A673 (cell line): ENCODE data around the gene KIAA0232. TPM values are rescaled to one million over a fixed set of nuclear protein-coding genes. Genes with fewer than 3 reads are reported as not detected.

ENCODE experiments used
- BruUV-seq: library from RNA; stranded (reverse); fragments of 400-500 nt; replicated peaks from 2 replicates; lab custom pipeline; 2021; lab: Mats Ljungman, UMichigan
- CTCF ChIA-PET: fragments of 300-600 bp; sonication (Branson Sonifier 250); formaldehyde crosslinking; loops from one replicate; lab custom pipeline; 2022; ENCODE audit warnings: antibody characterized with exemption; lab: Charles Lee
- POLR2A ChIA-PET: fragments of 300-600 bp; sonication (Branson Sonifier 250); formaldehyde crosslinking; loops from one replicate; lab custom pipeline; 2022; ENCODE audit warnings: antibody characterized with exemption; ENCODE audit not compliant: low non-redundant PET; lab: Charles Lee
- DNase-seq: peaks from one replicate; pipeline ENCODE4 v3.0.0-alpha.2; 2015; ENCODE audit warnings: low spot score
- H3K27ac ChIP-seq: fragments of 200-600 bp; sonication (generic); 2 replicates; pipeline ENCODE4 v1.5.1; 2016; ENCODE audit warnings: mixed run types, low read depth, mild to moderate bottlenecking, mixed read lengths, antibody characterized with exemption, low read length; ENCODE audit not compliant: poor library complexity, severe bottlenecking
- H3K27me3 ChIP-seq: fragments of 200-600 bp; sonication (generic); replicated peaks from 2 replicates; pipeline ENCODE4 v1.6.1; 2017; ENCODE audit warnings: mixed run types, low read depth, mild to moderate bottlenecking, mixed read lengths, antibody characterized with exemption, low read length; ENCODE audit not compliant: insufficient read depth, poor library complexity
- H3K36me3 ChIP-seq: fragments of 200-600 bp; sonication (generic); 2 replicates; pipeline ENCODE4 v1.6.1; 2016; ENCODE audit warnings: mixed run types, mild to moderate bottlenecking, mixed read lengths, antibody characterized with exemption, low read length; ENCODE audit not compliant: insufficient read depth, poor library complexity, severe bottlenecking
- H3K4me1 ChIP-seq: fragments of 200-600 bp; sonication (generic); 2 replicates; pipeline ENCODE4 v1.6.1; 2017; ENCODE audit warnings: mixed run types, mild to moderate bottlenecking, mixed read lengths, antibody characterized with exemption, low read length; ENCODE audit not compliant: insufficient read depth, poor library complexity, severe bottlenecking
- H3K4me3 ChIP-seq: fragments of 200-600 bp; sonication (generic); 2 replicates; pipeline ENCODE4 v1.5.1; 2016; ENCODE audit warnings: low read depth, mixed run types, mild to moderate bottlenecking, mixed read lengths, low read length; ENCODE audit not compliant: poor library complexity, severe bottlenecking
- H3K9me3 ChIP-seq: fragments of 200-600 bp; sonication (generic); 2 replicates; pipeline ENCODE4 v1.6.1; 2016; ENCODE audit warnings: mixed run types, low read depth, mild to moderate bottlenecking, mixed read lengths, antibody characterized with exemption, low read length; ENCODE audit not compliant: poor library complexity, severe bottlenecking
- EZH2 ChIP-seq: fragments of 200-600 bp; sonication (generic); IDR thresholded peaks from 2 replicates; pipeline ENCODE4 v1.6.1; 2017; ENCODE audit warnings: borderline replicate concordance, low read depth, mild to moderate bottlenecking, mixed read lengths, antibody characterized with exemption, low read length; ENCODE audit not compliant: poor library complexity, severe bottlenecking
- intact Hi-C: fragments of 100-400 bp; cut with micrococcal nuclease; formaldehyde crosslinking; loops from one replicate; pipeline ENCODE4 v1.10.0; 2022; ENCODE audit not compliant: unreplicated experiment
- total RNA-seq: library from RNA; stranded (reverse); gene quantifications from 2 replicates; pipeline ENCODE4 v1.2.3, GENCODE V29; 2021
- TF ChIP-seq, protein P1 (sequence below): fragments of 300-800, 200-600 bp; sonication (generic); conservative IDR thresholded peaks from 2 replicates; pipeline ENCODE4 v1.5.1; 2017; ENCODE audit warnings: low read depth, mild to moderate bottlenecking, antibody characterized with exemption, low read length, moderate library complexity, mixed read lengths

Gene KIAA0232
- total RNA-seq, 1 experiment from 2014 or later, result 30.2 TPM

DNA sequence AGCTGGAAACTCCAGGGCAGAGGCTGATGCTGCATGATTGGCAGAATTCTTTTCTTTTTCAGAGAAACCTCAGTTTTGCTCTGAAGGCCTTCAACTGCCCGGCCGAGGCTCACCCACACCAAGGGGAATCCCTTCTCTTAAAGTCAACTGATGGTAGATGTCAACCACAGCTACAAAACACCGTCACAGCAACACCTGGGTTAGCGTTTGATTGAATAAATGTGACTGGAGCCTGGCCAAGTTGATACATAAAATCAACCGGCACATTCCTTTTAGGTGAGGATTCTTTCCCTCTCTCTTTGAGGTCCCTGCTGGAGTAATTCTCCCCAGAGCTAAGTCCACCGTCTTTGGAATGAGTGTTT, 15.2 kb upstream of the KIAA0232 start:
- DNase-seq, result no peak
- intact Hi-C loops, result no loop called here
- Histone ChIP-seq H3K27ac (no peak overlapping the region), H3K36me3 (no peaks in the 10 kb centered on the region), H3K4me1 (peaks cover under 1% of the 10 kb centered on the region), H3K27me3 (no peaks in the 10 kb centered on the region), H3K9me3 (no peaks in the 10 kb centered on the region), H3K4me3 (no peak overlapping the region)
- CTCF ChIA-PET, result no interaction called here
- TF ChIP-seq, protein P1, sequence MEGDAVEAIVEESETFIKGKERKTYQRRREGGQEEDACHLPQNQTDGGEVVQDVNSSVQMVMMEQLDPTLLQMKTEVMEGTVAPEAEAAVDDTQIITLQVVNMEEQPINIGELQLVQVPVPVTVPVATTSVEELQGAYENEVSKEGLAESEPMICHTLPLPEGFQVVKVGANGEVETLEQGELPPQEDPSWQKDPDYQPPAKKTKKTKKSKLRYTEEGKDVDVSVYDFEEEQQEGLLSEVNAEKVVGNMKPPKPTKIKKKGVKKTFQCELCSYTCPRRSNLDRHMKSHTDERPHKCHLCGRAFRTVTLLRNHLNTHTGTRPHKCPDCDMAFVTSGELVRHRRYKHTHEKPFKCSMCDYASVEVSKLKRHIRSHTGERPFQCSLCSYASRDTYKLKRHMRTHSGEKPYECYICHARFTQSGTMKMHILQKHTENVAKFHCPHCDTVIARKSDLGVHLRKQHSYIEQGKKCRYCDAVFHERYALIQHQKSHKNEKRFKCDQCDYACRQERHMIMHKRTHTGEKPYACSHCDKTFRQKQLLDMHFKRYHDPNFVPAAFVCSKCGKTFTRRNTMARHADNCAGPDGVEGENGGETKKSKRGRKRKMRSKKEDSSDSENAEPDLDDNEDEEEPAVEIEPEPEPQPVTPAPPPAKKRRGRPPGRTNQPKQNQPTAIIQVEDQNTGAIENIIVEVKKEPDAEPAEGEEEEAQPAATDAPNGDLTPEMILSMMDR, result no peak
- no peak for TF ChIP-seq EZH2
- POLR2A ChIA-PET, result no interaction called here
- BruUV-seq, result no TSS peak

DNA sequence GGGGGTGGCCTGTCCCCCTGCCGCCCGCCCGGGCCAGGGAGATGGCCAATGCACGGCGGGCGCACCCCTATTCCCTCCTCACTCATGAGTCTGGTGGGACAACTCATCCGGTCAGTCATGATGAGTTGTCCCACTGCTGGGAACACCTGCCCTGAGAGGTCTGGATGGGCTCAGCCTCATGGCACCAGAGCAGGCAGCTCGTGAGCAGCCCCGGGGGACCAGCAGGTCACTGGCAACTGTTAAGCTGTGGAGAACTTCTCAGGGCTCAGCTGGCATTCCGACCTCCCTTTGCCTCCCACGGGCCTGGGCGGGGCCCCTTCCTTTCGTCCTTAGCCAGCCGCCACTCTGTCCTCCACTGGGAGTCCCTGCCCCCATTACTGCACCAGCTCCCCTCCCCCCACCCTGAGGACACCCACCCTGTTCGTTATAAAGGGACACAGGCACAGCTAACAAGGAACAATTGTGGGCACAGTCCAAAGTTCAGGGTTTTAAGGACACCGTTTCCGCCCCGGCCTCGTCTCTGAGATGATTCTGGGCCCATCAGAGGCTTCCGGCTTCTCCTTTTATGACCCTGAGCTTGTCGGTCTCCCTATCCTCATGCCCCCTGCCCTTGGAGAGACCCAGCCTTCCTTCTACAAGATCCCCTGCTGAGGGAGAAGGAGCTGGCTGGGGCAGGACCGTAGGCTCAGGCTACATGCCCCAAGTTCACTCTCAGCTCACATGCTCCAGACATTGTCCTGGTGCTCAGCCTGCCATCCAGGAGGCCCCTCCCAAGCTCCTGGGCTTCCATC, 14.6 kb upstream of the KIAA0232 start:
- no peak for DNase-seq
- intact Hi-C loops, result no loop called here
- no peaks in the 10 kb centered on the region for H3K36me3 ChIP-seq
- ChIA-PET CTCF (no interaction called here), POLR2A (no interaction called here)
- BruUV-seq, result no TSS peak
- no peak overlapping the region for H3K27ac ChIP-seq
- H3K4me1 ChIP-seq, result peaks cover 6% of the 10 kb centered on the region
- no peak overlapping the region for H3K4me3 ChIP-seq
- no peak for TF ChIP-seq EZH2
- TF ChIP-seq, protein P1, result no peak
- H3K27me3 ChIP-seq, result no peaks in the 10 kb centered on the region
- no peaks in the 10 kb centered on the region for H3K9me3 ChIP-seq

- H3K36me3 ChIP-seq, result no peaks in the 10 kb centered on the region
- H3K9me3 ChIP-seq, result no peaks in the 10 kb centered on the region
- POLR2A ChIA-PET, result no interaction called here
- no peak overlapping the region for H3K4me3 ChIP-seq
- CTCF ChIA-PET, result no interaction called here
- TF ChIP-seq EZH2, result no peak
- TF ChIP-seq, protein P1, result no peak
- no peaks in the 10 kb centered on the region for H3K27me3 ChIP-seq
- H3K27ac ChIP-seq, result no peak overlapping the region
- no peak for DNase-seq
- intact Hi-C loops, result no loop called here
- no TSS peak for BruUV-seq
- peaks cover 7% of the 10 kb centered on the region for H3K4me1 ChIP-seq
Observed at GRCh38 chr4:6768539-6768905, 14.0 kb upstream of the KIAA0232 start.
